NCI-H1436 (cell line): Measurements from ENCODE around the gene DNAI2.

Experiments used
- DNase-seq: peaks from one replicate; lab custom pipeline; 2025; lab: John Stamatoyannopoulos, UW

DNAI2 gene

GRCh38 chr17:74305865-74306654 lies 32.0 kb downstream of the DNAI2 start:
- peak; percentile 32 for DNase-seq

- no peak for DNase-seq
Observed at GRCh38 chr17:74307984-74308773, 34.1 kb downstream of the DNAI2 start.

GRCh38 chr17:74309902-74310301 lies 35.9 kb downstream of the DNAI2 start:
- DNase-seq = no peak

GRCh38 chr17:74314877-74315276 lies 40.8 kb downstream of the DNAI2 start:
- no peak for DNase-seq

- peak; percentile 18 for DNase-seq
Observed at GRCh38 chr17:74316220-74316619, 42.2 kb downstream of the DNAI2 start.

- no peak for DNase-seq
Observed at GRCh38 chr17:74317071-74317470, 43.0 kb downstream of the DNAI2 start.

GRCh38 chr17:74318391-74318790 lies 44.4 kb downstream of the DNAI2 start:
- DNase-seq = no peak

- no peak for DNase-seq
Observed at GRCh38 chr17:74324521-74324920, 50.5 kb downstream of the DNAI2 start.

- no peak for DNase-seq
Observed at GRCh38 chr17:74325376-74325742, 51.3 kb downstream of the DNAI2 start.

- DNase-seq = peak; percentile 59
Observed at GRCh38 chr17:74325743-74326379, 51.8 kb downstream of the DNAI2 start, which contains the start of gene KIF19. KIF19 (plus strand) TSS chr17:74326226; CDS start chr17:74326350, 124 bp downstream.

GRCh38 chr17:74326506-74326905 lies 52.5 kb downstream of the DNAI2 start:
- no peak for DNase-seq

GRCh38 chr17:74328487-74328886 lies 54.5 kb downstream of the DNAI2 start:
- no peak for DNase-seq

GRCh38 chr17:74329378-74329777 lies 55.3 kb downstream of the DNAI2 start:
- no peak for DNase-seq

- DNase-seq = no peak
Observed at GRCh38 chr17:74330446-74330845, 56.4 kb downstream of the DNAI2 start.

- DNase-seq = peak; percentile 79
Observed at GRCh38 chr17:74332017-74332650, 58.1 kb downstream of the DNAI2 start.

GRCh38 chr17:74332763-74333283 lies 58.8 kb downstream of the DNAI2 start:
- peak; percentile 82 for DNase-seq

- DNase-seq = no peak
Observed at GRCh38 chr17:74334393-74335039, 60.5 kb downstream of the DNAI2 start.

- DNase-seq = no peak
Observed at GRCh38 chr17:74335529-74336062, 61.6 kb downstream of the DNAI2 start.

- DNase-seq = no peak
Observed at GRCh38 chr17:74336307-74336706, 62.3 kb downstream of the DNAI2 start.

- peak; percentile 34 for DNase-seq
Observed at GRCh38 chr17:74337834-74338500, 63.9 kb downstream of the DNAI2 start.
